Endothelial cell of umbilical vein (primary cell): ENCODE results near the gene FREM3. TPM values are rescaled to one million over a fixed set of nuclear protein-coding genes. Genes with fewer than 3 reads are reported as not detected.

ENCODE experiments used
- BruUV-seq: library from RNA; stranded (reverse); fragments of 400-500 nt; replicated peaks from 2 replicates; lab custom pipeline; 2021; lab: Mats Ljungman, UMichigan
- CTCF ChIA-PET: fragments of 300-600, 350-600 bp; sonication (Branson Sonifier 250); formaldehyde crosslinking; loops from one replicate; lab custom pipeline; 2021; ENCODE audit warnings: antibody characterized with exemption, inconsistent platforms; lab: Charles Lee
- POLR2A ChIA-PET: fragments of 300-600, 350-600 bp; sonication (Branson Sonifier 250); formaldehyde crosslinking; loops from one replicate; lab custom pipeline; 2021; ENCODE audit warnings: antibody characterized with exemption, inconsistent platforms; lab: Charles Lee
- DNase-seq: peaks from one replicate; pipeline ENCODE4 v3.0.0-alpha.2; 2011; ENCODE audit warnings: low read depth, low spot score
- FAIRE-seq: peaks from 2 replicates; lab custom pipeline; 2011; peaks lifted over from hg19 to GRCh38; lab: Jason Lieb, UNC
- H2AFZ ChIP-seq: 2 replicates; pipeline ENCODE4 v1.6.0; 2012; ENCODE audit warnings: low read depth, low read length, control low read depth, inconsistent platforms
- H3K27ac ChIP-seq: 2 replicates; pipeline ENCODE4 v1.5.1; 2011; ENCODE audit warnings: low read depth, mild to moderate bottlenecking, control low read depth, low read length, moderate library complexity; ENCODE audit not compliant: insufficient read depth
- H3K27me3 ChIP-seq, 2 experiments: 2 replicates each; pipeline versions ENCODE4 v1.6.0 to v1.6.1; 2011; ENCODE audit warnings: low read length in 2 of 2, mixed read lengths in 1 of 2; ENCODE audit not compliant: control insufficient read depth in 2 of 2, insufficient read depth in 2 of 2
- H3K36me3 ChIP-seq, 2 experiments: 2 replicates in 1 of 2; 3 replicates in 1 of 2; pipeline ENCODE4 v1.5.1; 2011; ENCODE audit warnings: low read length in 2 of 2, mild to moderate bottlenecking in 1 of 2, moderate library complexity in 1 of 2; ENCODE audit not compliant: control insufficient read depth in 2 of 2, insufficient read depth in 2 of 2; ENCODE audit errors: extremely low read depth in 1 of 2
- H3K4me1 ChIP-seq: 3 replicates; pipeline ENCODE4 v1.5.1; 2011; ENCODE audit warnings: mild to moderate bottlenecking, low read length; ENCODE audit not compliant: control insufficient read depth, insufficient read depth; ENCODE audit errors: extremely low read depth
- H3K4me2 ChIP-seq: 2 replicates; pipeline ENCODE4 v1.6.1; 2011; ENCODE audit warnings: low read length, control low read depth, mixed read lengths; ENCODE audit not compliant: insufficient read depth
- H3K4me3 ChIP-seq, 3 experiments: fragments of 200-600 bp in 1 of 3; sonication (generic), shearing (Covaris generic) in 1 of 3; replicated peaks in 1 of 3; 2 replicates each; pipeline ENCODE4 v1.5.1; 2011 to 2016; ENCODE audit warnings: control low read depth in 3 of 3, low read length in 3 of 3, mild to moderate bottlenecking in 2 of 3, inconsistent platforms in 1 of 3, low read depth in 1 of 3, moderate library complexity in 1 of 3; ENCODE audit not compliant: insufficient read depth in 1 of 3
- H3K79me2 ChIP-seq: 2 replicates; pipeline ENCODE4 v1.6.0; 2012; ENCODE audit warnings: low read length, inconsistent platforms; ENCODE audit not compliant: control insufficient read depth, insufficient read depth
- H3K9ac ChIP-seq: replicated peaks from 2 replicates; pipeline ENCODE3; 2011; ENCODE audit warnings: low read length, control low read depth; ENCODE audit not compliant: insufficient read depth; ENCODE audit errors: extremely low read depth
- H3K9me1 ChIP-seq: replicated peaks from 3 replicates; pipeline ENCODE4 v1.6.0; 2011; ENCODE audit warnings: mild to moderate bottlenecking, low read length; ENCODE audit not compliant: control insufficient read depth, insufficient read depth; ENCODE audit errors: extremely low read depth
- H3K9me3 ChIP-seq: replicated peaks from 2 replicates; pipeline ENCODE4 v1.5.1; 2012; ENCODE audit warnings: low read length, inconsistent platforms; ENCODE audit not compliant: control insufficient read depth, insufficient read depth
- H4K20me1 ChIP-seq: replicated peaks from 2 replicates; pipeline ENCODE3; 2011; ENCODE audit warnings: mild to moderate bottlenecking, low read length; ENCODE audit not compliant: control insufficient read depth, insufficient read depth; ENCODE audit errors: extremely low read depth
- EZH2 ChIP-seq: IDR thresholded peaks from 2 replicates; pipeline ENCODE4 v1.6.1; 2012; ENCODE audit warnings: borderline replicate concordance, low read depth, mild to moderate bottlenecking, moderate library complexity, low read length, inconsistent platforms; ENCODE audit not compliant: severe bottlenecking
- FOS ChIP-seq: IDR thresholded peaks from 2 replicates; pipeline ENCODE4 v1.6.1; 2011; ENCODE audit warnings: mild to moderate bottlenecking, low read length, moderate library complexity, borderline replicate concordance; ENCODE audit not compliant: insufficient read depth
- GATA2 ChIP-seq: IDR thresholded peaks from 2 replicates; pipeline ENCODE4 v1.7.0; 2011; ENCODE audit warnings: low read depth, mild to moderate bottlenecking, moderate library complexity, mixed read lengths, low read length; ENCODE audit not compliant: insufficient read length, insufficient read depth
- JUN ChIP-seq: IDR thresholded peaks from 2 replicates; pipeline ENCODE4 v1.6.1; 2011; ENCODE audit warnings: borderline replicate concordance, low read depth; ENCODE audit not compliant: insufficient read length, insufficient read depth
- MYC ChIP-seq: IDR thresholded peaks from one replicate; pipeline ENCODE4 v1.6.1; 2011; ENCODE audit warnings: mild to moderate bottlenecking, low read depth, low read length
- POLR2A ChIP-seq: IDR thresholded peaks from 2 replicates; pipeline ENCODE4 v1.6.1; 2012; ENCODE audit warnings: low read depth, mild to moderate bottlenecking, control low read depth, low read length
- POLR2AphosphoS5 ChIP-seq: IDR thresholded peaks from 2 replicates; pipeline ENCODE4 v1.6.1; 2012; ENCODE audit warnings: low read depth, mild to moderate bottlenecking, control low read depth, low read length, moderate library complexity; ENCODE audit not compliant: insufficient read depth
- dilution Hi-C: fragments of 300-500 bp; cut with MboI; formaldehyde crosslinking; loops from one replicate; pipeline ENCODE4 v1.15.0; 2019; ENCODE audit warnings: low sequenced_read_pairs; ENCODE audit not compliant: extremely low pct_ligation_motif_present
- intact Hi-C: fragments of 100-400 bp; cut with micrococcal nuclease; formaldehyde crosslinking; loops from one replicate; pipeline ENCODE4 v1.10.0; 2022
- polyA plus RNA-seq, 4 experiments: library from polyadenylated mRNA; depleted of rRNA in 3 of 4; stranded (reverse) in 3 of 4; unstranded in 1 of 4; fragments of >200 nt; gene quantifications; 2 replicates each; pipeline versions ENCODE4 v1.2.1 to v1.2.3, GENCODE V29; 2011 to 2012; ENCODE audit warnings: missing spikeins in 1 of 4
- total RNA-seq: library from RNA; stranded (reverse); gene quantifications from 2 replicates; pipeline ENCODE4 v1.2.3, GENCODE V29; 2021
- TF ChIP-seq, protein P1 (sequence below), 2 donors: IDR thresholded peaks; 1 replicate in 1 of 2; 2 replicates in 1 of 2; pipeline ENCODE4 v1.5.1; 2011; ENCODE audit warnings: low read length in 2 of 2, mild to moderate bottlenecking in 2 of 2, moderate library complexity in 2 of 2, control low read depth in 1 of 2, inconsistent platforms in 1 of 2, low read depth in 1 of 2; ENCODE audit not compliant: insufficient read depth in 1 of 2; ENCODE audit errors: extremely low read depth in 1 of 2
- TF ChIP-seq, protein P2 (sequence below): IDR thresholded peaks from 2 replicates; pipeline ENCODE4 v1.6.1; 2011; ENCODE audit not compliant: insufficient read depth, insufficient read length

The FREM3 gene
- total and polyA plus RNA-seq, 2 donors (not counting 3 experiments of a cell fraction or from before 2014, with no cell fraction given), result 0.04 to 0.08 TPM

DNA sequence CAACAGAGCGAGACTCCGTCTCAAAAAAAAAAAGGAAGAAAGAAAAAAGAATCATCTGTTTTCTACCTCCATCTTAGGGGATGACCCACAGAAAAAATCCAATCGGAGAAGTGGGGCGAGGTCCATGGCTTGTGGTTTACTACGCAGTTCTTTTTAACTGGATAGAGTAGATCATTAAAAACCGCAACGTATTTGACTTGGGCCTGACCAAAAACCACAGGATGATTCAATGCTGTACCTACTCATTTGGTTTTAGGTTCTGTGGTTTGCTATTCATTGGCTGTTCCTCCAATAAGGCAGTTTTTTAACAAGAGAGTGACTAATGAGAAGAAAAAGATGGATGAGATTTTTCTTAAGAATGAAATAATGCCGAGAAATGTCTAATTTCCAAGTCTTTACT lies 83.7 kb downstream of the FREM3 start:
- TF ChIP-seq POLR2A (no peak), GATA2 (no peak), JUN (no peak), POLR2AphosphoS5 (no peak), MYC (no peak), EZH2 (no peak), FOS (no peak)
- TF ChIP-seq, protein P1, sequence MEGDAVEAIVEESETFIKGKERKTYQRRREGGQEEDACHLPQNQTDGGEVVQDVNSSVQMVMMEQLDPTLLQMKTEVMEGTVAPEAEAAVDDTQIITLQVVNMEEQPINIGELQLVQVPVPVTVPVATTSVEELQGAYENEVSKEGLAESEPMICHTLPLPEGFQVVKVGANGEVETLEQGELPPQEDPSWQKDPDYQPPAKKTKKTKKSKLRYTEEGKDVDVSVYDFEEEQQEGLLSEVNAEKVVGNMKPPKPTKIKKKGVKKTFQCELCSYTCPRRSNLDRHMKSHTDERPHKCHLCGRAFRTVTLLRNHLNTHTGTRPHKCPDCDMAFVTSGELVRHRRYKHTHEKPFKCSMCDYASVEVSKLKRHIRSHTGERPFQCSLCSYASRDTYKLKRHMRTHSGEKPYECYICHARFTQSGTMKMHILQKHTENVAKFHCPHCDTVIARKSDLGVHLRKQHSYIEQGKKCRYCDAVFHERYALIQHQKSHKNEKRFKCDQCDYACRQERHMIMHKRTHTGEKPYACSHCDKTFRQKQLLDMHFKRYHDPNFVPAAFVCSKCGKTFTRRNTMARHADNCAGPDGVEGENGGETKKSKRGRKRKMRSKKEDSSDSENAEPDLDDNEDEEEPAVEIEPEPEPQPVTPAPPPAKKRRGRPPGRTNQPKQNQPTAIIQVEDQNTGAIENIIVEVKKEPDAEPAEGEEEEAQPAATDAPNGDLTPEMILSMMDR (IDR thresholded peaks at IDR 0.05; ENCODE audit: extremely low read depth in 1 of 2, insufficient read depth in 1 of 2, low read depth in 1 of 2, low read length in 2 of 2), result no peak
- TF ChIP-seq, protein P2, sequence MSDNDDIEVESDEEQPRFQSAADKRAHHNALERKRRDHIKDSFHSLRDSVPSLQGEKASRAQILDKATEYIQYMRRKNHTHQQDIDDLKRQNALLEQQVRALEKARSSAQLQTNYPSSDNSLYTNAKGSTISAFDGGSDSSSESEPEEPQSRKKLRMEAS, result no peak
- ChIA-PET POLR2A (no interaction called here), CTCF (no interaction called here)
- intact Hi-C loops (no loop called here), dilution Hi-C loops (no loop called here)
- DNase-seq, result no peak
- no peaks in the 10 kb centered on the region for H3K9me1 ChIP-seq
- no peak for FAIRE-seq
- no TSS peak for BruUV-seq
- H3K9ac ChIP-seq, result no peak overlapping the region
- no peak overlapping the region for H3K27ac ChIP-seq
- H3K4me1 ChIP-seq, result no peaks in the 10 kb centered on the region
- H3K79me2 ChIP-seq, result no peaks in the 10 kb centered on the region
- no peaks in the 10 kb centered on the region for H3K36me3 ChIP-seq
- H2AFZ ChIP-seq, result no peak overlapping the region
- no peaks in the 10 kb centered on the region for H3K9me3 ChIP-seq
- H4K20me1 ChIP-seq, result no peaks in the 10 kb centered on the region
- H3K4me2 ChIP-seq, result no peak overlapping the region
- no peak overlapping the region for H3K4me3 ChIP-seq
- peaks cover 0 to 2% of the 10 kb centered on the region in 2 experiments for H3K27me3 ChIP-seq
